Spleen (tissue), 11 donors: Measurements from ENCODE around the gene SLCO4A1. TPM values are rescaled to one million over a fixed set of nuclear protein-coding genes. Genes with fewer than 3 reads are reported as not detected.
A peak's percentile ranks its signal among the peaks of the same experiment; 100 is the strongest.

Experiments used
- DNase-seq: peaks from one replicate; pipeline ENCODE4 v3.0.0-alpha.2; 2020
- H3K27ac ChIP-seq, 8 donors: fragments of 200-600 bp; sonication (generic) in 7 of 8; 1 replicate in 4 of 8; 2 replicates in 4 of 8; pipeline versions ENCODE4 v1.5.0 to v1.8.0; 2016 to 2021; ENCODE audit warnings: inconsistent platforms in 4 of 8, mild to moderate bottlenecking in 4 of 8, moderate library complexity in 1 of 8
- H3K27me3 ChIP-seq, 7 donors: fragments of 200-600 bp; sonication (generic) in 6 of 7; replicated peaks in 1 of 7; 1 replicate in 4 of 7; 2 replicates in 3 of 7; pipeline versions ENCODE4 v1.5.0 to v1.8.0; 2016 to 2021; ENCODE audit warnings: inconsistent platforms in 3 of 7, mild to moderate bottlenecking in 1 of 7
- H3K36me3 ChIP-seq, 6 donors: fragments of 200-600 bp; sonication (generic) in 5 of 6; 1 replicate in 4 of 6; 2 replicates in 2 of 6; pipeline versions ENCODE4 v1.5.0 to v1.8.0; 2016 to 2021; ENCODE audit warnings: inconsistent platforms in 2 of 6
- H3K4me1 ChIP-seq, 6 donors: fragments of 200-600 bp; sonication (generic) in 5 of 6; 1 replicate in 3 of 6; 2 replicates in 3 of 6; pipeline versions ENCODE4 v1.5.0 to v1.8.0; 2016 to 2021; ENCODE audit warnings: inconsistent platforms in 3 of 6
- H3K4me3 ChIP-seq, 8 donors: fragments of 200-600 bp; sonication (generic) in 7 of 8; 1 replicate in 4 of 8; 2 replicates in 4 of 8; pipeline versions ENCODE4 v1.5.0 to v1.8.0; 2016 to 2021; ENCODE audit warnings: inconsistent platforms in 4 of 8, mild to moderate bottlenecking in 4 of 8, moderate library complexity in 2 of 8
- H3K9me3 ChIP-seq, 8 donors: fragments of 200-600 bp; sonication (generic) in 7 of 8; 1 replicate in 4 of 8; 2 replicates in 4 of 8; pipeline versions ENCODE4 v1.5.0 to v1.8.0; 2016 to 2021; ENCODE audit warnings: inconsistent platforms in 4 of 8
- POLR2A ChIP-seq, 3 donors: fragments of 450-650 bp; IDR thresholded peaks; one replicate each; pipeline ENCODE4 v1.5.1; 2017; ENCODE audit warnings: antibody characterized with exemption in 3 of 3, mild to moderate bottlenecking in 1 of 3
- POLR2AphosphoS5 ChIP-seq, 3 donors: sonication (generic); formaldehyde crosslinking; IDR thresholded peaks; one replicate each; pipeline ENCODE4 v1.5.1; 2017; ENCODE audit warnings: antibody characterized with exemption in 3 of 3
- WGBS, 5 donors: extraction: QIAGEN DNeasy Blood & Tissue Kit in 3 of 5; methylation state at CpG; one replicate each; pipeline versions ENCODE4 v1.1.5 to v1.1.7; 2013 to 2018; 5-methylcytosine and 5-hydroxymethylcytosine counted together
- intact Hi-C: fragments of 100-400 bp; cut with DNase I; formaldehyde crosslinking; loops from one replicate; pipeline ENCODE4 v1.15.0; 2023; ENCODE audit warnings: low total_unique reads
- polyA plus RNA-seq, 3 donors: library from polyadenylated mRNA; stranded (reverse); fragments of 200-250 nt; gene quantifications; one replicate each; pipeline ENCODE4 v1.2.1, GENCODE V29; 2013
- total RNA-seq, 7 donors: library from RNA; depleted of rRNA in 3 of 7; stranded (reverse); fragments of >200 nt in 3 of 7; fragmentation: NEBNext Ultra II Directional in 4 of 7; extraction: Animal tissue kit (Norgen Biotek cat#: 25700) in 4 of 7; gene quantifications; one replicate each; pipeline versions ENCODE4 v1.1.0 to v1.2.1, GENCODE V29; 2016 to 2021
- TF ChIP-seq, protein P1 (sequence below), 11 experiments: fragments of 200-600 bp in 7 of 11; fragments of 450-650 bp in 4 of 11; sonication (generic) in 4 of 11; IDR thresholded peaks in 8 of 11; conservative IDR thresholded peaks in 3 of 11; 1 replicate in 7 of 11; 2 replicates in 4 of 11; pipeline versions ENCODE4 v1.4.0 to v1.8.0; 2016 to 2021; ENCODE audit warnings: antibody characterized with exemption in 11 of 11, inconsistent platforms in 4 of 11, mild to moderate bottlenecking in 1 of 11
- donor health status: healthy with polysubstance abuse.
- donor health status: DM: no; HTN: no; CAD: no; lungs with moderate emphysema.
- donor health status: DM: no; HTN: no; CAD: no.
- donor health status: Bipolar disorder and iron deficiency.
- donor health status: healthy.
- donor health status: DM: no; HTN: no; CAD: no.
- donor health status: DM: yes; HTN: yes; CAD: no.

SLCO4A1 gene
- total and polyA plus RNA-seq, 10 donors, result 2.9 to 16.3 (median 7.0) TPM

DNA sequence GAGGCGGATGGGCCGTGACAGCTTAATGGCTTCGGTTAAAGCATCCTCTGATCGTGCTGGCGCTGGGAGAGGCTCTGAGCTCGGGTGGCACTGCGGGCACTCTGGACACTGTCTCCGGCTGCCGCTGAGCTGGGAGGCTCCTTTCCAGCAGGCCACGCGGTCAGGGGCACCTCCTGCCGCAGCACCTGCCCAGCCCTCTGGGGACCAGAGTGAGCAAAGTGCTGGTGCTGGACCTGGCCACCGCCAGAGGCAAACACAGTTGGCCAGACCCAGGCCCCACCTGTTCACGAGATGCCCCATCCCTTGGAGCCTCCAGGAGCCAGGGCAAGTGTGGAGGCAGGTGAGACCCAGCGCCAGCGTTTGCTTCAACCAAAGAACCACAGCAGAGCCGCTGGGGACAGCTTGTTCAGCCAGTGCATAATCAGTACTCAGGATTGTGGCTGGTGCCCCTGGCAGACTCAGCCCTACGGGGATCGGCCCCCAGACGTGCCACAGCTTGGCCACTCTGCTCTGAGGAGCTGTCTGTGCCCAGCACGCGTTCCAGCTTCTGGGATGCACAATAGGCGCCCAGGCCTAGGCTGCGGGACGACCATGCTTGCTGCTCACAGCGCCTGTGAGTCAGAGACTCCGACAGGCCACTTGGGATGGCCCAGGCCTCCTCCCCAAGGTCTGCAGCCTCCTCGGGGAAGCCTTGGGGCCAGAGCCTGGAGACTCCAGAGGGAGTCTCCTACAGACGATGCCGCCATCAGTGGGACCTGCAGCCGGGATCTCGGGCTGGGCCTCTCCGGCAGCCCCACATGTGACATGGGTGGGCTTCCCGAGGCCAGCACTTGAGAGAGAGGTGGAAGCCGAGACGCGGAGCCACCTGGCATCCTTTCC lies 38.2 kb upstream of the SLCO4A1 start:
- intact Hi-C loops, result no loop called here
- H3K27ac ChIP-seq, result peak overlapping the region; percentile 72 to 96 (median 88)
- peaks cover 29 to 90% (median 59%) of the 10 kb centered on the region in 6 donors for H3K4me1 ChIP-seq
- peaks cover 0 to 24% (median 0%) of the 10 kb centered on the region in 7 donors for H3K27me3 ChIP-seq
- 38 to 66% (median 54%) methylated on average over 12 to 37 of the region's 37 CpGs for WGBS, 5 donors
- H3K36me3 ChIP-seq, result no peaks in the 10 kb centered on the region
- H3K9me3 ChIP-seq, result no peaks in the 10 kb centered on the region
- peak overlapping the region in 4 of 8 donors; percentile 13 to 59 (median 16) for H3K4me3 ChIP-seq
- no peak for TF ChIP-seq POLR2A (IDR thresholded peaks at IDR 0.05)
- TF ChIP-seq, protein P1, sequence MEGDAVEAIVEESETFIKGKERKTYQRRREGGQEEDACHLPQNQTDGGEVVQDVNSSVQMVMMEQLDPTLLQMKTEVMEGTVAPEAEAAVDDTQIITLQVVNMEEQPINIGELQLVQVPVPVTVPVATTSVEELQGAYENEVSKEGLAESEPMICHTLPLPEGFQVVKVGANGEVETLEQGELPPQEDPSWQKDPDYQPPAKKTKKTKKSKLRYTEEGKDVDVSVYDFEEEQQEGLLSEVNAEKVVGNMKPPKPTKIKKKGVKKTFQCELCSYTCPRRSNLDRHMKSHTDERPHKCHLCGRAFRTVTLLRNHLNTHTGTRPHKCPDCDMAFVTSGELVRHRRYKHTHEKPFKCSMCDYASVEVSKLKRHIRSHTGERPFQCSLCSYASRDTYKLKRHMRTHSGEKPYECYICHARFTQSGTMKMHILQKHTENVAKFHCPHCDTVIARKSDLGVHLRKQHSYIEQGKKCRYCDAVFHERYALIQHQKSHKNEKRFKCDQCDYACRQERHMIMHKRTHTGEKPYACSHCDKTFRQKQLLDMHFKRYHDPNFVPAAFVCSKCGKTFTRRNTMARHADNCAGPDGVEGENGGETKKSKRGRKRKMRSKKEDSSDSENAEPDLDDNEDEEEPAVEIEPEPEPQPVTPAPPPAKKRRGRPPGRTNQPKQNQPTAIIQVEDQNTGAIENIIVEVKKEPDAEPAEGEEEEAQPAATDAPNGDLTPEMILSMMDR (IDR thresholded peaks at IDR 0.05 in 8 of 11, conservative IDR thresholded peaks at IDR 0.05 in 3 of 11), result peak in 1 of 11 experiments; percentile 5
- TF ChIP-seq POLR2AphosphoS5 (IDR thresholded peaks at IDR 0.05), result peak; percentile 1 to 61 (median 13)
- no peak for DNase-seq

DNA sequence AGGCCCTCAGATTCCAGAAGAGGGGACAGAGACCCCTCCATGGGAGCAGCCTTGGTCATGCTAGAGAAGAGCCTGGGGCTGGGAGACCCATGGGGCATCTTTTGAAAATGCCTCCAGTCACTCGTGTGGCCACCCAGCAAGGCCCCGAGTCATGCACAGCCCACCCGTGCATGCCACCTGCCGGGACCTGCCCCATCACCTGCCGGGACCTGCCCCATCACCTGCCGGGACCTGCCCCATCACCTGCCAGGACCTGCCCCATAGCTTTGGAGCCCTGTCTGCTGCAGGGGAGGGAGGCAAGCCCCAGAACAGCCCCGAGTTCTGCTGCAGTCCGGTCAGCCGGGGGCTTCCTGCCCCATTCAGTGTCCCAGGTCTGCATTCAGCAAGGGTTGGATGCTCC lies 37.5 kb upstream of the SLCO4A1 start:
- Histone ChIP-seq H3K4me3 (peak overlapping the region in 1 of 8 donors; percentile 59), H3K36me3 (no peaks in the 10 kb centered on the region), H3K4me1 (peaks cover 29 to 84% (median 59%) of the 10 kb centered on the region in 6 donors), H3K27me3 (peaks cover 0 to 24% (median 0%) of the 10 kb centered on the region in 7 donors), H3K9me3 (no peaks in the 10 kb centered on the region), H3K27ac (peak overlapping the region in 7 of 8 donors; percentile 84 to 96 (median 89))
- TF ChIP-seq POLR2AphosphoS5 (IDR thresholded peaks at IDR 0.05) (no peak), POLR2A (IDR thresholded peaks at IDR 0.05) (no peak)
- TF ChIP-seq, protein P1 (IDR thresholded peaks at IDR 0.05 in 8 of 11, conservative IDR thresholded peaks at IDR 0.05 in 3 of 11), result no peak
- 67 to 89% (median 76%) methylated on average over 2 to 9 of the region's 9 CpGs for WGBS, 5 donors
- DNase-seq, result no peak
- intact Hi-C loops, result no loop called here

DNA sequence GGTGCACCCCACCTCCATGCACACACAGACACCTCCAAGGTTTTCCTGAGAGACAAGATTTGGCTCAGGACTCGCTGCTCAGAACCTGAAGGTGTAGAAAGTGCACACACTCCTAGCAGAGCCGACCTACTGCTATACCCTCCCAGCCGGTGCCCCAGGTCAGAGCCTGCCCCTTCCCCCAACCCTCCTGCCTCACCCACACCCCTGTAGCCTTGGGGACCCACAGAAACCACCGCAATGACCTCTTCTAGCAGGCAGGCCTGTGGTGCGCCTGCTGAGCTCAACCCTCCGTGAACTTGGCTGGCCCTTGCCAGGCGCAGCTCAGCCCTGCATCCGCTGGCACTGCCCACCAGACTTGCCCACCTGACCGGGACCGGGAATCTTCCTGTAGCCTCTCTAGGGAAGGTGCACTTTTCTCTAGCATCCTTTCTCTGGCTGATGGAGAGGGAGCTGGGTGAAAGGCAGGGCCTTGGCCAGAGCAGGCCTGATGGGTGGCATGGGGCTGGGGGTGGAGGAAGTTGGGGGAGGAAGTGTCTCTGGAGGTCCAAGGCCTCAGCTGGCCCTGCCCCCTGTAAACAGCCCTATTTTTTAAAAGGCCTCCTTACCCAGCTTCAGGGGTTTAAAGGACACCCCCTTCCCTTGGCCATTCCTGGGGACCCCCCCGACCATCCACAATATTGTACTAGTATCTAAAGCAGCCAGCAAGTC lies 36.9 kb upstream of the SLCO4A1 start:
- H3K4me3 ChIP-seq, result peak overlapping the region in 1 of 8 donors; percentile 59
- no peak for DNase-seq
- H3K27me3 ChIP-seq, result peaks cover 0 to 29% (median 0%) of the 10 kb centered on the region in 7 donors
- peak overlapping the region in 6 of 8 donors; percentile 52 to 96 (median 90) for H3K27ac ChIP-seq
- WGBS, 5 donors, result 47 to 69% (median 62%) methylated on average over 8 to 11 of the region's 11 CpGs
- intact Hi-C loops, result no loop called here
- H3K4me1 ChIP-seq, result peaks cover 29 to 80% (median 59%) of the 10 kb centered on the region in 6 donors
- no peaks in the 10 kb centered on the region for H3K9me3 ChIP-seq
- H3K36me3 ChIP-seq, result no peaks in the 10 kb centered on the region
- TF ChIP-seq, protein P1 (IDR thresholded peaks at IDR 0.05 in 8 of 11, conservative IDR thresholded peaks at IDR 0.05 in 3 of 11), result no peak
- no peak for TF ChIP-seq POLR2A (IDR thresholded peaks at IDR 0.05)
- no peak for TF ChIP-seq POLR2AphosphoS5 (IDR thresholded peaks at IDR 0.05)
